GM12891 (cell line): ENCODE measurements around the gene HOTAIR.

ENCODE experiments used
- POLR2A ChIP-seq: IDR thresholded peaks from 2 replicates; pipeline ENCODE4 v1.6.1; 2011; ENCODE audit warnings: low read depth, low read length, control low read depth
- POLR2AphosphoS5 ChIP-seq: IDR thresholded peaks from 2 replicates; pipeline ENCODE4 v1.6.1; 2011; ENCODE audit warnings: low read depth, low read length, control low read depth
- SPI1 ChIP-seq: IDR thresholded peaks from 2 replicates; pipeline ENCODE4 v1.6.1; 2011; ENCODE audit warnings: low read depth, low read length, control low read depth
- TAF1 ChIP-seq: IDR thresholded peaks from 2 replicates; pipeline ENCODE4 v1.6.1; 2011; ENCODE audit warnings: low read depth, low read length, control low read depth

GRCh38 chr12:53983568-53983949, 8.8 kb upstream of the HOTAIR start:
- no peak for TF ChIP-seq TAF1
- no peak for TF ChIP-seq POLR2AphosphoS5
- TF ChIP-seq POLR2A: no peak
- no peak for TF ChIP-seq SPI1
